Measurements from ENCODE around the gene PDZD8.

Gene PDZD8

GRCh38 chr10:117266400-117266799, 108.8 kb downstream of the PDZD8 start:
- in situ Hi-C loops (cut with MboI; ENCODE audit: low sequenced_read_pairs, unreplicated experiment), result no loop called here
- TF ChIP-seq, protein P1, sequence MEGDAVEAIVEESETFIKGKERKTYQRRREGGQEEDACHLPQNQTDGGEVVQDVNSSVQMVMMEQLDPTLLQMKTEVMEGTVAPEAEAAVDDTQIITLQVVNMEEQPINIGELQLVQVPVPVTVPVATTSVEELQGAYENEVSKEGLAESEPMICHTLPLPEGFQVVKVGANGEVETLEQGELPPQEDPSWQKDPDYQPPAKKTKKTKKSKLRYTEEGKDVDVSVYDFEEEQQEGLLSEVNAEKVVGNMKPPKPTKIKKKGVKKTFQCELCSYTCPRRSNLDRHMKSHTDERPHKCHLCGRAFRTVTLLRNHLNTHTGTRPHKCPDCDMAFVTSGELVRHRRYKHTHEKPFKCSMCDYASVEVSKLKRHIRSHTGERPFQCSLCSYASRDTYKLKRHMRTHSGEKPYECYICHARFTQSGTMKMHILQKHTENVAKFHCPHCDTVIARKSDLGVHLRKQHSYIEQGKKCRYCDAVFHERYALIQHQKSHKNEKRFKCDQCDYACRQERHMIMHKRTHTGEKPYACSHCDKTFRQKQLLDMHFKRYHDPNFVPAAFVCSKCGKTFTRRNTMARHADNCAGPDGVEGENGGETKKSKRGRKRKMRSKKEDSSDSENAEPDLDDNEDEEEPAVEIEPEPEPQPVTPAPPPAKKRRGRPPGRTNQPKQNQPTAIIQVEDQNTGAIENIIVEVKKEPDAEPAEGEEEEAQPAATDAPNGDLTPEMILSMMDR (IDR thresholded peaks at IDR 0.05; ENCODE audit: borderline replicate concordance, control extremely low read depth, extremely low read depth, insufficient read depth, missing control alignments), result no peak
- DNase-seq (ENCODE audit: low spot score), result no peak

DNA sequence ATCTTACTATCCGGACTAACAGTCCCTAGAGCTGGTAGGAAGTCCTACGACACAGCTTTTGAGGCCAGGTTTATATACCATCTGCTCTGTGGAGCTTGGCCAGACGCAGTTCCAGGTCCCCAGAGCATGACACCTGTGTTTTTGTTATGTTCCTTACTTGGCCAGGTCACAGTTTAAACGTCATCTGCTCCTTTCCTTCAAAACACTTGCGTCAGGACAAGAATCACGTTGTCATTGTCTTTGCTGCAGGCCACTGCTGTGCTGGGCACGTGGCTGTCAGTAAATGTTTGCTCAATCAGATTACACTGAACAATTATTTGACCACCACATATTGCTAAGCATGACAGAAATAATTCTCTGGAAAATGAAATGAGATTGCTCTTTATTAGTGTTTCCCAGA, 110.5 kb downstream of the PDZD8 start:
- TF ChIP-seq, protein P1 (IDR thresholded peaks at IDR 0.05; ENCODE audit: borderline replicate concordance, control extremely low read depth, extremely low read depth, insufficient read depth, missing control alignments), result no peak
- DNase-seq (ENCODE audit: low spot score), result no peak
- in situ Hi-C loops (cut with MboI; ENCODE audit: low sequenced_read_pairs, unreplicated experiment), result no loop called here

GRCh38 chr10:117262903-117263293, 112.3 kb downstream of the PDZD8 start:
- no peak for DNase-seq (ENCODE audit: low spot score)
- TF ChIP-seq, protein P1 (IDR thresholded peaks at IDR 0.05; ENCODE audit: borderline replicate concordance, control extremely low read depth, extremely low read depth, insufficient read depth, missing control alignments), result no peak
- in situ Hi-C loops (cut with MboI; ENCODE audit: low sequenced_read_pairs, unreplicated experiment), result no loop called here

GRCh38 chr10:117262291-117262902, 112.8 kb downstream of the PDZD8 start:
- TF ChIP-seq, protein P1 (IDR thresholded peaks at IDR 0.05; ENCODE audit: borderline replicate concordance, control extremely low read depth, extremely low read depth, insufficient read depth, missing control alignments), result no peak
- in situ Hi-C loops (cut with MboI; ENCODE audit: low sequenced_read_pairs, unreplicated experiment), result no loop called here
- no peak for DNase-seq (ENCODE audit: low spot score)

- no peak for DNase-seq (ENCODE audit: low spot score)
- TF ChIP-seq, protein P1 (IDR thresholded peaks at IDR 0.05; ENCODE audit: borderline replicate concordance, control extremely low read depth, extremely low read depth, insufficient read depth, missing control alignments), result no peak
- in situ Hi-C loops (cut with MboI; ENCODE audit: low sequenced_read_pairs, unreplicated experiment), result no loop called here
Measured at GRCh38 chr10:117261501-117261900, 113.7 kb downstream of the PDZD8 start.

DNA sequence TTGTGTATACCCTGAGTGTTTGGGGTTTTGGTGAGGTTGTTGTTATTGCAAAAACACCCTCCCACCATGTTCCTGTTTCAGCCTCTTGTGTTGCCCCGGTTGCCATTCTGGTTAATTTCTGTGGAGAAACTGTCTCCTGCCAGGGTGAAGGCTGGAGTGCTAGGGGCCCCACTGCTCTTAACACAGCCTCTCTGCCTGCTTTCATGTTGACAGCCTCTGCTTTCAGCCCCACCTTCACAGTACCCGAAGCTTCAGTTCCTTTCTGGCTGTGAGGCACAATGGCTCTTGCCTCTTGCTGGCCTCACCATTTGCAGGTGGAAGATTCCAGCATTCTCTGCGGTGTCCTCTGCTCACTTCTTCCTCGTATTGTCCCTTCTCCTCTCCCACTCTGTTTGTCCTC, 115.2 kb downstream of the PDZD8 start:
- DNase-seq (ENCODE audit: low spot score), result no peak
- TF ChIP-seq, protein P1 (IDR thresholded peaks at IDR 0.05; ENCODE audit: borderline replicate concordance, control extremely low read depth, extremely low read depth, insufficient read depth, missing control alignments), result no peak
- in situ Hi-C loops (cut with MboI; ENCODE audit: low sequenced_read_pairs, unreplicated experiment), result no loop called here
